Non-pigmented ciliary epithelial cell (primary cell): ENCODE measurements around the gene AP5B1.

Experiments used
- DNase-seq: peaks from one replicate; pipeline ENCODE4 v3.0.0-alpha.2; 2010; ENCODE audit warnings: low read depth

Gene AP5B1

DNA sequence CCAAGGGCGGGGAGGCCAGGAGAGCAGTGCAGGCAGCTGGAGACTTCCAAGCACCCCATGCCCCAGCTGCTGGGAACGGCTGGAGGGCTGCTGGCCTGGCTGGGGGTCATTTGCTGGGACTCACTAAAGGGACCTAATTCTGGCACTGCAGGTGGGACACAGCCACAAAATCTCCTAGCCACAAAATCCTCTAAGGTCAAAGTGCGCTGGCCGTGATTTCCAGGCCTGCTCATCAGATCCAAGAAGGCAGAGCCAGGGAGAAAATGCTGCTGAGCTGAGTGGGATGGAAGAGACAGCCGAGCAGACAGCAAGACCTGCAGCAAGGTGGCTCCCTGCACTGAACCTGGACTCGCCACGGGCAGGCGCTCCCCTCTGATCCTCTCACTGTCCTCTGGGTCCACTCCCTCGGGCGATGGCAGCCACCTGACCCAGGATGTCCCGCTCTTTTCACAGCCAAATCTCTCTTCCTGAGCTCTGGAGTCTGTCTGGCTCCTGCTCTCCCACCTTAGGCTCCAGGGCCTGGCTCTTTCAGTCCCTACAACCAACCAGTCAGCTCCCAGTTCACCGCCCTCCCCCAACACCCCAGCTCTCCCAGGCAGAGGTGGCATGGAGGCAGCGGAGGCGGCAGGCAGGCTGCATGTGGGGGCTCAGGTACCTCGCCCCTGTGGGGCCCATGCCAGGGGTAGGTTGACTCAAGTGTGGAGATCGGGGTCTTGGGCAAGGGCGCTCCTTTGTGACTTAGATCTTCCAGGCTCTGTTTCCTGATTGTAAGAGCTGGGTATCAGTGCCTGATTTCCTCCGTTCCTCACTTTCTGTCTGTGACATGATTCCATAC lies 20.6 kb upstream of the AP5B1 start:
- DNase-seq = no peak

DNA sequence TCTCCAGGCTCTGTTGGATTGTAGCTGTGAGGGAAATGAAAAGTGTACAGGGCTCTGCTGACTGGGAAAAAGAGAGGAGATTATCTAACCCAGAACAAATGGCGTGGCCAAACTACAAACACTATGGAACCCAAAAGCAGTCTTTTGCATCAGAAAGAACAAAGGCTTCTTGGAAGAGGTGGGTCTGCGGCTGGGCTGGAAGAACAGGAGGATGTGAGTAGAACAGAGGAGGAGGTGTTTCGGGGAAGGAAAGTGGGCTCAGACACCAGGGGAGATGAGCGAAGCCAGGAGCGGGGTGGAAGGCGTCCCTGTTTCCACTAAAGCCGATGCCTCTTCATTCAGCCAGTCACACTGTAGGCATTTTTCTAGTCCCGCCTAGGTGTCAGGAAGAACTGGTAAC lies 18.1 kb upstream of the AP5B1 start:
- DNase-seq = no peak

DNA sequence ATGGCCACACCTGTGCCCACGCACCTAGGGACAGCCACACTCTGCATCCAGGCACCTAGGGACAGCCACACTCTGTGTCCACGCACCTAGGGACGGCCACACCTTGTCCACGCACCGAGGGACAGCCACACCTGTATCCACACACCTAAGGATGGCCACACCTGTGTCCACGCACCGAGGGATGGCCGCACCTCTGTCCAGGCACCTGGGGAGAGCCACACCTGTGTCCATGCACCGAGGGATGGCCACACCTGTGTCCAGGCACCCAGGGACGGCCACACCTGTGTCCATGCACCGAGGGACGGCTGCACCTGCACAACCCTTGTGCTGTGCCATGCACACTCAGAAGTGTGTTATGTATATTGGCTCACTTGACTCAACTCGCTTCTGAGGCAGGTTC lies 16.9 kb upstream of the AP5B1 start:
- no peak for DNase-seq

DNA sequence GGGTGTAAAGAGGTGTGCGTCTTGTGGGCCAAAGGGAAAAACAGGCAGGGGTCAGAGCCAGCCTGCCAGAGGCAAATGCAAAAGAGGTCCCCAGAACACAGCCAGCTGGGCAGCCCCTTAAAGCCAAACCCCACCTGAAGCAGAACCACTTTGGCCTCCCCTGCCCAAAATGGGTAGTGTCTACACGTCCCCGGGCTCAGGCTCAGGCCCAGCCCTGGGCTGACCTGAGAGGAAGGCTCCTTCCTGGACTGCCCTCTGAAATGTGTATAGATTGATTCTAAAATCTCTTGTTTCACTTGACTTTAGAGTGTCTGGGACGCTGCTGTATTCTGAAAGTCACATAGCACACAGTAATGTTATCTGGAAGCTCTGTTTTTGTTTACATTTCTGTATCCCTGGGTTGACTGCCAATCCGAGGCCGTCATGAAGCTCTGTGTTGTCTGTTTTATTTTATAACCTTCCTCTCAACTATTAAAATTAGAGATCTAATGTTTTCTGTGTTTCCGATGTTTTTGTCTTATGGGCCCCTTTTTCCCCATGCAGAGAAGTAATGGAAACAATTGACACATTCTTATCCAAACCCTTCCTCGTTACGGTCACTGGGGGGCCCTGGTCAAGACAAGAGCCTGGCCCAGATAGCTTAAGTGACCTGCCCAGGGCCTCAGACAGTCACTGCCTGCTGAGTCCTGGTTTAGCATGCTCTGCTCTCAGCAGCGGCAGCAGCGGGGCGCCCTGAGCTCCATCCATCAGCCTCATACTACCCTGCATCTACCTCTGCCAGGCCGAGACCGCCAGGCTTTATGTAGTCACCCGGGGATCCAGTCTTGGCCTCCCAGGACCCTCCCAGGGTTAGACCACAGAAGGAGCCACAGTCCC lies 16.2 kb upstream of the AP5B1 start:
- DNase-seq = no peak

DNA sequence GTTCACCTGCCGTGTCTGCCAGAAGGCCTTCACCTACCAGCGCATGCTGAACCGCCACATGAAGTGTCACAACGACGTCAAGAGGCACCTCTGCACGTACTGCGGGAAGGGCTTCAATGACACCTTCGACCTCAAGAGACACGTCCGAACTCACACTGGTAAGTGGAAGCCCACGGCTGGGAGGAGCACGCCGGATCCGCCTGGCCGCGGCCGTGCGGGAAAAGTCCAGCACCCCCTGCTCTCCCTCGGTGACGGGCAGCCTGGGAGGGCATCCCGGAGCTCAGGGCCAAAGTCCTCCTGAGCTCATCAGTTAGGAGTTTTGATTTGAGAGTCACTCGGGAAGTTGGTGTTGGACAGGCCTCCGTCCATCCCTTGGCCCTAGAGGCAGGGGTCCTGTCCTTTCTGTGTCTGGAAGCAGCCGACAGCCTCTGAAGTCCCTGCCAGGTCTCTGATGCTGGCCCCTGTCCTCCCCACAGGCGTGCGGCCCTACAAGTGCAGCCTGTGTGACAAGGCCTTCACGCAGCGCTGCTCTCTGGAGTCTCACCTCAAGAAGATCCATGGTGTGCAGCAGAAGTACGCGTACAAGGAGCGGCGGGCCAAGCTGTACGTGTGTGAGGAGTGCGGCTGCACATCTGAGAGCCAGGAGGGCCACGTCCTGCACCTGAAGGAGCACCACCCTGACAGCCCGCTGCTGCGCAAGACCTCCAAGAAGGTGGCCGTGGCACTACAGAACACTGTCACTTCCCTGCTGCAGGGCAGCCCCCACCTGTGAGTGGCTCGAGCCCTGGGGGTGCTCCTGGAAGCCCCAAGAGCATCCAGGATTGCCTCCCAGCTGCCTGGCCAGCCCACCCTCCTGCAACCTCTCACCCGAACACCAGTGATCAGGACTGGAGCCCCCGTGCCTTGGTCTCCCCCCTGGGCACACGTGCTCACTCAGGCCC lies 14.1 kb upstream of the AP5B1 start:
- DNase-seq = no peak

DNA sequence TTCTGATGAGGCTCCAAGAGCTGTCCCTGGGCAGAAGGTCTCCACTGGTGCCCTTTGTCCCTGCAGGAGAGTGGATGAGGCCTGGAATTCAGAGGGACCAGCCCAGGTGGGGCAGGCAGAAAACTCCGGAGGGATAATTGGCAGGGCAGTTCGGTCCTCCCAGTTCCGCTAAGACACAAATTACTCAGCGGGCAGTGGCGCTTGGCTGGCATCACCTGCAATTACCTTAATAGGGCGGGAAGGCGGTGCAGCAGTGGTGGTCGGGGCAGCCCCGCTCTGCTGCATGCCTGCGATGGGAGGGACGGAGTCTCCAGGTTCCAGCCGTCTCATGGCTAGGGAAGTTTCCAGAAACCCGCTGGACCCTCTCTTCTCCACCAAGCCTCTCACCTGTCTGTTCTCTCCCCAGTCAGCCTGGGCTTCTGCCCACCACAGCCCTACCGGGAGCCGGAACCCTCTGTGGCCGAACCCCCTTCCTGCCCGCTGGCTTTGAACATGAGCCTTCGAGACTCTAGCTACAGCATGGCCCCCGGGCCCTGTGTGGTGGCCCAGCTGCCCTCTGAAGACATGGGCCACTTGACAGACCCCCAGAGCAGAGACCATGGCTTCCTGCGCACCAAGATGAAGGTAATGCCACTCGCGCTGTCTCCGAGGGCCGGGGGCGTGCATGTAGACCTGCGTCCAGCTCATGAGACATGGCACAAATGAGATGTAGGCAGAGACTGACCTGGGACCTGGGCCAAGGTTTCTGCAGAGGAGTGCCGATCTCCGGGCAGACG lies 13.0 kb upstream of the AP5B1 start:
- no peak for DNase-seq

DNA sequence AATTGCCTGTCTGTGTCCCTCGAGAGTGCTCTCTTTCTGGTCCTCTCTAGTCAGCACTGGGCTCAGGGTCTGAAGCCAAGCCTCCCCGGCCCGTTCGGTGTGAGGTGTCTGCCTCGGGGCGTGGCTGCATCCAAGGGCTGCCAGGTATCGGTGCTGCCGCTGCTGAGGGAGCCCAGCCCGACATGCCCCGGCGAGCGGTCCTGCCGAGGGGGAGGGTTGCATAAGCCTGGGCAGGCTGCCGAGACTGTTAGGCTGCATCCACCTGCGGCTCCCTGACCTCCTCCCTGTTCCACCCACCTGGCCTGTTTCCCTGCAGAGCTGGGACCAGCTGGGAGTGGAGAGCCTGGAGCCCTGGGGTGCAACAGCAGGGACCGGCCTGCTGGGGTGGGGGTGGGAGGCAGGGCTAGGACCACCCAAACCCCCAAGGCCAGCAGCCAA lies 12.4 kb upstream of the AP5B1 start:
- DNase-seq = no peak

DNA sequence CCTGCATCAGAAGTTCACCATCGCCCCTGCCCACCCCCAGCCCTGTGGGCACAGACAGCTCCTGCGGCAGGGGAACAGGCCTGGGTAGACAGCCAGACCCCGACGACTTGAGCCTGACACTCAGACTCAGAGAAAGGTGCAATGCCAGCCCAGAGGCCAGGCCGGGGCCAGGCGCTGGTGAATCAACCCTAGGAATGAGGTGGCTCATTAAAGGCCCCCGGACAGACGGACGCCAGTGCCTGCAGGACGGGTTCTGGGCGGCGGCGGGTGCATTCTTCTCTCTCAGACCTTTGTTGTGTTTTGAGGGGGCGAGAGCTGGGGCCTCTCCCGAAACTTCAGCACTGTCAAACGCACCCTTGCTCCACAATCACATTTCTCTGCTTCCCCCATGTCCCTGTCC lies 11.7 kb upstream of the AP5B1 start:
- DNase-seq = no peak

DNA sequence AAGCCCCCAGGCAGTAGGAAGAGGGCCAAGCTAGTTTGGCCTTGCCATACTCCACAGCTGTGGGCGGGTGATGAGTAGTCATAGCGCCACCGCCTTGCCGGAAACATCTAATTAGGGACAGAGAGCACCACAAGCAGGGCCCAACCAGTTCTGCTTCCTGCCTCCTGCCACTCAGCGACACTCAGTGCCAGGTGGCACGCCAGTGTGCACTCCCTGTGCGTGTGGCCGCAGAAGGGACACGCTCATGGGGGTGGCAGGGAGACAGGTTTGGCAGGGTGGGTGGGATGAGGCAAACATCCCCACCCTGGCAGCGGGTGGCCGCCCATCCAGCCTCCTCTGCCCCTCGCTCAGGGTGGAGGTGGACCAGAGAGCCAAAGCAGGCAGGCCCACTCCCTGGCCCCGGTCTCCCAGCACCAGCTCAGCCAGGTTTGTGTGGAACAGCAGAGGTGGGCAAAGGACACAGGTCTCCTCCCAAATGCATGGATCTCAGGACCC lies 11.0 kb upstream of the AP5B1 start:
- no peak for DNase-seq

DNA sequence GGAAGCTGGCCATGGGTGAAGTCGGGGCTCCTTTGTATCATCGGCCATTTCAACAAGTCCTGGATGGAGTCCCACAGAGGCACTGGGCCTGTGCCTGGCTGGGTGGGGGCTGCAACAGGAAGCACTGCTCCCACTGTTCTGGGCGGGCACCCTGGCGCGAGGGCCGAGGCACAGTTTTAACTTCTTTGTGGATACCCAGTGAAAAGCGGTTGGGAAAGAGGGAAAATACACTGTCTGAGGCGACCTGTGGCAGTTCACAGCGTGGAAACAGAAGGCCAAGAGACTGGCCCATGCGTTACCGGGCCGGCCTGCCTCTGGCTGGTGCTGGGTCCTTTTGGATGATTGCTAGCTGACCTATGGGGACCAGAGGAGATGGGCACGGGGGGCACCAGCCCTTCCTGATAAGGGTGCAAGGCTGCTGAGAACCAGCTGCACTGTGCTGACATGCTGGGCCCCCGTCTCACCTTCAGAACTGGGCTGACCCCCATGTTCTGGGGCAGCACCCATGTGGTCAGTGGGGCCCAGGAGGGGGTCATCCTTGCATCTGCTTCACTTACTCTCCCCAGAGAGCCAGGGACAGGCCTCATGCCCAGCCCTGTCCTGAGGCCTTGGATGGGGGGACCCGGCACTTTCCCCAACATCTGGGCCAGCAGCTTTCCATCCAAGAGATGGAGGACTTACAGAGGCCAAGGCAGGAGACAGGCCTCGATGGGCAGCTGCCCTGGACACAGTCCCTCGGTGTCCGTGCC lies 10.3 kb upstream of the AP5B1 start:
- DNase-seq = no peak

DNA sequence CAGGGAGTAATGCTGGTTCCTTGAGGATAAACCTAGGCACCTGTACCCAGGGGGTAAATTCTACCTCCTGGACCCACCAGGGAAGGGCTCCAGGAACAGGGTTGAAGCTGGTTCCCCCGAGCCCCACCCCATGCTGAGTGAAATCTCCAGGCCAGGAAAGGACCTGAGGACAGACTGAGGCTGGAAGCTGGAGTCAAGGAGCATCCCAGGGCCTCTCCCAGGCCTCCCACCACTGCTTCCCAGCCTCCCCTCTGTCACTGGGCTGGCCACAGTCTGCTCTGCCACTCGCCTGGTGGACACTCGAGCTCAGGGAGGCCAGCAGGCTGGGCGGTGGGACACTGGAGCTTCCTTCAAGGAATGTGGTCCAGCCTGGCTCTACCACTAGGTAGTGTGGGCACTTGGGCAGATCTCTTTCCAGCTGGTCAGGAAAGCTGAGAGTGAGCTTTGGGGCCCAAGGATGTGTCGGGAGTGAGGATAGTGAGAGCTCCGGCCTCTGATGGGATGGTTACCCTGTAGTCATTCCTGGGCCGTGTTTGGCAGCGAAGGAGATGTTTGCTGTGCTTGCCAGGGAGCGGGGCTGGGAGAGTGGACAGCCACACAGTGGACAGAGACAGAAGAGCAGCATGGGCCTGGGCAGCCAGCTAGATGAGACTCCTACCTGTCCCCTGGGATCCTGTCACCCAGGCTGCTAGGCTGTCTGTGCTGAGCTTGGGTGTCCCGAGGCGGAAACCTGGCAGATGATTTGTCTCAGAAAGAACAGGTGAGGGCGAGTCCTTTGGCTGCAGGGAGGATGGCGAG lies 9.5 kb upstream of the AP5B1 start:
- DNase-seq = no peak

DNA sequence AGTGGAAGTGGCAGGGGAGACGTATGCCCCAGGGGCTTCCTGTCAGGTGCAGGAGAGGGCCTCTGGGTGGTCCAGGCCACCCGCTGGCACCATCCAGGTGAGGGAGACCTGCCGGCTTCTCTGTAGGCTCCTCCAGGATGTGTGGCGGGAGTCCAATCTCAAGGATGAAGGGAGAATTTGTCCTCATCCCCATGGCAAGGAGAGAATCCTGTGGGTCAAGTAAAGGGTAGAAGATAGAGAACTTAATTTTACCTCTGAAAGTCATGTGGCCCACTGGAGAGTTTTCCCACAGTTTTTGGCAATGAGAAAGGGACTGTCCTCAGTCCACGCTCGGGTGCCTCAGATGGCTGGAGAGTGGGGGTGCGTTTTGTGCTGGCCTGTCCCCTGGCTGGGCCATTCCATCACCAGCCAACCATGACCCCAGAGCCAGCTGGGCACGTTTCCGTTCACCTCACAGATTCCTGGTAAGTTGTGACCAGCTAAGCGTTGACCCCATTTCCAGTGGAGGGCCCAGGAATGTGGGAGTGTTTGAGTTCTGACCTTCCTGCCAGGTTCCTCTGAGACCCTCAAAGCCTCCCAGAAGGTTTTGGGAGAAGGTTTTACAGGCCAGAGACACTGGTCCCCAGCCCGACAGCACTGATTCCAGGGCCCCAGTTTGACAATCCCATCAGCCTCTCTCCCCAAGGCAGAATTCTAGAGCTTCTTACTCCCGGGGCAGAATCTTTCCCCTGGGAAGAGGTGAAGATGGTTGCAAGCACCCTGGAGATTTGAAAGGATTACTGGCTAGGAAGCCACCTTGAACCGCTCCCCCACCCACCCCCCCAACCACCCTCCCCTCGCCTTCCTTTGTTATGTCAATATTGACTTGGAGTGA lies 8.7 kb upstream of the AP5B1 start:
- DNase-seq = no peak

DNA sequence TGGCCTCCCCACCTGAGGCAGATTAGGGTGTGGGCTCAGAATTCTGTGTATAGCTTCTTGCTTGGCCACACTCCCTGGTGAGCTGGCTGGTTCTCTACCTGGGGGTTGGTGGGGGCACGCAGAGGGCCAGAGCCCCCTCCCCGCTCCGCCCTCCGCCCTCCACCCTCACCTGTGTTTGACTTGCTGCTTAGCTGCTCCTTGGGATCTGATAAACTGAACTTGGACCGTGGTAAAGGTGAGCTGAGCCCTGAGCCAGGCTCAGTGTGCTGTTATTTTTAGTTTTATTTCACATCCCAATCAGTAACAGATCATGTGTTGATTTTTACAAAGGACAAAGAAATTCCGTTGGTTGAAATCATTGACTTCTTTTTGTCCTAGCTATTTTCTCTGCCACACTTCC lies 8.0 kb upstream of the AP5B1 start:
- no peak for DNase-seq

DNA sequence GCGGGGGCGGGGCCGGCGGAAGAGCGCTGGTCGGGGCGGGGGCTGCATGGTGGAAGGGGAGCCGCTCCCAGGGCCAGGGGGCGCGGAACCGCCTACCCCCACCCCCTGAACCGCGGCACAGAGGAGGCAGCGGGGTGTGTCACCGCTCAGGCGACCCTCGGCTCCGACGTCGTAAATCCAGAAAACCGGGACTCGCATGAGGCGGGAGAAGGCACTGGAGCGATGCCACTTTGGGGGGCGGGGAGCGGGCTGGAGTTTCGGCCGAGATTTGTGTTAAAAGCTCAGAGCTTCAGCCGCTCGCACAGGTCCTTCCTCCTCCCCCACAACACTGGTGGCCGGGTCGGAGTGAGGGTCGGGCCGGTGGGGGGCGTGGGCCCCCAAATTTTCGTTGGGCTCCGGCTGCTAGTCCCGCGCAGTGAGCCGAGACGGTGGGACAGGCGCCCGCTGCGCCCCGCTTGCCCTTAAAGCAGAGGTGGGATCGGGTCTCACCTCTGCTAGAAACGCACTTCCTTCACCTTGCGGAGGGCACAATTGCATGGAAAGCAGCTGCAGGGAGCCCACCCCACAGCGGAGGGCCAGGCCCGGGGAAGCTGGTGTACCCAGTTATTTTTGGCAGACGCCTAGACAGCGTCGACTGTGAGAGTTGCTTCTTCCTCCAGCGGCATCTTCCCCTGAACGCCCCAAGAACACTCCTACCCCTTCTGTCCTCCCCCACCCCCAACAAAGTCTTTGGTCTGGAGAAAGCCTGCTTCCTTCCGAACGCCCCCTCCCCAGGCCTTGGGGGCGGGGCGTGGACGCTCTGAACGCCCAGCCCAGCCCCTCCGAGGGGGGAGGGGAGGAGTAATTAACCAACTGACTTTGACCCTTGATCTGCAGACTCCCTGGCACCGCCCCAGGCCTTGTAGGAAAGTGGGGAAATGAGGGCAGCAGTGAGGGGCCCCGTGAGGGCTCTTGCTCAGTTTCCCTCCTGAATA lies 7.2 kb upstream of the AP5B1 start:
- DNase-seq = no peak

DNA sequence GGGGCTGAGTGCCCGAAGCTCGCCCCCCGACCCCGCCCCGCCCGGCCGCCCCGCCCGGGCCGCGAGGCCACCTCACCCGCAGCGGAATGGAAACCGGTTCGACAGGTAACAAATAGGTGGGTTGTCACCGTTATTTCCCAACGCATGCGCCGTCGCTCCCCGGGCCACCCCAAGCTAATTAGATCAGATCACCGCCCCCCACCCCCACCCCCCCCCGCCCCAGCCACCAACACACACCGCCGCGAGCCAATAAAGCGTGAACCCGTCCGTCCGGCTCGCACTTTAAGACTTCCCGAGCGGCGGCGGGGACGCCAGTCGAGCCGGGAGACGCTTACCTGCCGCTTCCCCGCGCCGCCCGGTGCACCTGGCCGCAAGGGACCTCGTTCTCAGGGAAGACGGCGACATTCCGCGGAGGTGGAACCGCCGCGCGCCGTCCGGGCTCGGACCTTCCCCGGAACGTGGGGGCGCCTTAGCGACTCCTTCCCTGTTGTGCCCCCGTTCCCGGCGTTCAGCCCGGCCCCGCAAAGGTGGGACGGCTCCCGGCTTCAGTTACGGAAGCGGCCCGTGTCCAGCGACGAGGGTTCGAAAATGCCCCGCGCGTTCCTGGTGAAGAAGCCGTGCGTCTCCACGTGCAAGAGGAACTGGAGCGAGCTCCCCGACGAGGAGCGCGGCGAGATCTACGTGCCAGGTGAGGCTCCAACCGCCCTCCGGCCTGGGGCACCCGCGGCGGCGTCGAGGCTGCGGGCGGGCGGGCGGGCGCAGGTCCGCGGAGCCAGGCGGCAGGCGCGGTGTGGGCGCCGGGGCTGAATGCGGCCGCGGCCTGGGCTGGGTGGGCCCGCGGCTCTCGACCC lies 6.2 kb upstream of the AP5B1 start, which contains the start of gene OVOL1:
OVOL1 (plus strand) TSS at position 278 of the 851 bp plus-strand sequence; CDS start at position 589, 311 bp downstream.
- DNase-seq = no peak
